ENCODE data around the gene CAPN7. TPM values are rescaled to one million over a fixed set of nuclear protein-coding genes. Genes with fewer than 3 reads are reported as not detected.
"Not testable (repeated sequence)": the region's sequence is repeated elsewhere in the genome, so short reads cannot be mapped to it uniquely, and the experiment has no call there.

CAPN7 gene
- total RNA-seq, 1 donor, result 47.3 TPM

- no peak for DNase-seq (ENCODE audit: low read depth)
- H3K4me3 ChIP-seq (ENCODE audit: low read depth, low read length), result no peak overlapping the region
- TF ChIP-seq, protein P1, sequence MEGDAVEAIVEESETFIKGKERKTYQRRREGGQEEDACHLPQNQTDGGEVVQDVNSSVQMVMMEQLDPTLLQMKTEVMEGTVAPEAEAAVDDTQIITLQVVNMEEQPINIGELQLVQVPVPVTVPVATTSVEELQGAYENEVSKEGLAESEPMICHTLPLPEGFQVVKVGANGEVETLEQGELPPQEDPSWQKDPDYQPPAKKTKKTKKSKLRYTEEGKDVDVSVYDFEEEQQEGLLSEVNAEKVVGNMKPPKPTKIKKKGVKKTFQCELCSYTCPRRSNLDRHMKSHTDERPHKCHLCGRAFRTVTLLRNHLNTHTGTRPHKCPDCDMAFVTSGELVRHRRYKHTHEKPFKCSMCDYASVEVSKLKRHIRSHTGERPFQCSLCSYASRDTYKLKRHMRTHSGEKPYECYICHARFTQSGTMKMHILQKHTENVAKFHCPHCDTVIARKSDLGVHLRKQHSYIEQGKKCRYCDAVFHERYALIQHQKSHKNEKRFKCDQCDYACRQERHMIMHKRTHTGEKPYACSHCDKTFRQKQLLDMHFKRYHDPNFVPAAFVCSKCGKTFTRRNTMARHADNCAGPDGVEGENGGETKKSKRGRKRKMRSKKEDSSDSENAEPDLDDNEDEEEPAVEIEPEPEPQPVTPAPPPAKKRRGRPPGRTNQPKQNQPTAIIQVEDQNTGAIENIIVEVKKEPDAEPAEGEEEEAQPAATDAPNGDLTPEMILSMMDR (IDR thresholded peaks at IDR 0.05; ENCODE audit: insufficient read depth, low read length), result no peak
These were observed 24.5 kb upstream of the CAPN7 start for GRCh38 chr3:15181511-15181910.

DNA sequence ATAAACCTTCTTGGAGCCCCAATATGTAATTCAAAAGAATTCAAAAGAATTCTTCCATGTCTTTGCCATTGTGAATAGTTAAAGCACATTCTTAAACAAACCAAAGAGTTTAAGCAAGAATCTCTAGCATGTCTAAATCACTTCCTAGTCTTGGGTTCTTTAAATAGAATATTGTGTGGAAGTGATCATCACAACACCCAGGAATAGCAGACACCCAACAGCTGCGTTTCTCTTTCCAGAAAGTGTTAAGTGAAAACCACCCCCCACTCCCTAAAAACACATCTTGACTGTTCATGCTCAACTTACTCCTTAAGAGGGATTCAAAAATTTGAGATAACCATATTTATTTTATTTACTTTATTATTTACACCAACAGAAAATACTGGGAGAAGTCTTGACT lies 24.1 kb upstream of the CAPN7 start:
- TF ChIP-seq, protein P1 (IDR thresholded peaks at IDR 0.05; ENCODE audit: insufficient read depth, low read length), result no peak
- DNase-seq (ENCODE audit: low read depth), result no peak
- H3K4me3 ChIP-seq (ENCODE audit: low read depth, low read length), result no peak overlapping the region

DNA sequence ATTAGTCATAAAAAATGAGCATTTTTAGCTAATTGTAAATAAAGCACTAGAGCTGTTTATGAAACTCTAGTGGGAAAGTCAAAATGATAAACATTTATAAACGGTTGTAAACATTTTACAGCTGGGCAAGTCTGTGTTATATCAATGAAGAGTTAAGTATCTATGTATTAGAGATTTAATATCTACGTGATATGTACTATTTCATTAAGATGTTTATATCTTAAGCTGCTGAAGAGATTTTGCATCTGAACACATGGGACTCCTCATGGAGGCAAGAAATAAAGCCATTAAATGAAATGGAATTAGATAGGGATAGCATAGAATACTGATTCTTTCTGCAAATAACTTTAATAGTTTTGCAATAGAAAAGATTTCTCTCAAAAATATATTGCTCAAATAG lies 23.0 kb upstream of the CAPN7 start:
- DNase-seq (ENCODE audit: low read depth), result no peak
- TF ChIP-seq, protein P1 (IDR thresholded peaks at IDR 0.05; ENCODE audit: insufficient read depth, low read length), result no peak
- H3K4me3 ChIP-seq (ENCODE audit: low read depth, low read length), result no peak overlapping the region

DNA sequence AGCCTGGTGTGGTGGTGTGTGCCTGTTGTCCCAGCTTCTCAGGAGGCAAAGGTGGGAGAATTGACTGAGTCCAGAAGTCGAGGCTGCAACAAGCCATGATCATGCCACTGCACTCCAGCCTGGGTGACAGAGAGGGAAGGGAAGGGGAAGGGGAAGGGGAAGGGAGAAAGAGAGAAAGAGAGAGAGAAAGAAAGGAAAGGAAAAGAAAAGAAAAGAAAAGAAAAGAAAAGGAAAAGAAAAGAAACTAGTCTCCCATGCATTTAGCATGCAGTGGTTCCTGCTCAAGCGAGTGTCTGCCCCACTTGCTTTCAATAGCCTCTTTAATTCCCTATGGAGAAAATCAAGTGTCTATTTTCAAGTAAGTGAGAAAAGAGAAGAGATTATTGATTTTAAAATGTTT lies 20.6 kb upstream of the CAPN7 start:
- TF ChIP-seq, protein P1 (IDR thresholded peaks at IDR 0.05; ENCODE audit: insufficient read depth, low read length), result no peak
- DNase-seq (ENCODE audit: low read depth), result no peak
- H3K4me3 ChIP-seq (ENCODE audit: low read depth, low read length), result no peak overlapping the region

- TF ChIP-seq, protein P1 (IDR thresholded peaks at IDR 0.05; ENCODE audit: insufficient read depth, low read length), result no peak
- no peak for DNase-seq (ENCODE audit: low read depth)
- no peak overlapping the region for H3K4me3 ChIP-seq (ENCODE audit: low read depth, low read length)
These were observed 20.0 kb upstream of the CAPN7 start for GRCh38 chr3:15186101-15186476.

DNA sequence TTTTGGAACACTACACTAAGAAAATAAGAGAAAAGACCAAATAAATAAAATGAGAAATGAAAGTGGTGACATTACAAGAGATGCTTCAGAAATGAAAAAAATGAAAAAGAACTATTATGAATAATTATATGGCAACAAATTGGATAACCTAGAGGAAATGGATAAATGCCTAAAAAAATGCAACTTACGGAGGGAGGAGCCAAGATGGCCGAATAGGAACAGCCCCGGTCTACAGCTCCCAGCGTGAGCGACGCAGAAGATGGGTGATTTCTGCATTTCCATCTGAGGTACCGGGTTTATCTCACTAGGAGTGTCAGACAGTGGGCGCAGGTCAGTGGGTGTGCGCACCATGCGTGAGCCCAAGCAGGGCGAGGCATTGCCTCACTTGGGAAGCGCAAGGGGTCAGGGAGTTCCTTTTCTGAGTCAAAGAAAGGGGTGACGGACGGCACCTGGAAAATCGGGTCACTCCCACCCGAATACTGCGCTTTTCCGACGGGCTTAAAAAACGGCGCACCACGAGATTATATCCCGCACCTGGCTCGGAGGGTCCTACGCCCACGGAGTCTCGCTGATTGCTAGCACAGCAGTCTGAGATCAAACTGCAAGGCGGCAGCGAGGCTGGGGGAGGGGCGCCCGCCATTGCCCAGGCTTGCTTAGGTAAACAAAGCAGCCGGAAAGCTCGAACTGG lies 19.4 kb upstream of the CAPN7 start:
- not testable (repeated sequence) for DNase-seq (ENCODE audit: low read depth)

DNA sequence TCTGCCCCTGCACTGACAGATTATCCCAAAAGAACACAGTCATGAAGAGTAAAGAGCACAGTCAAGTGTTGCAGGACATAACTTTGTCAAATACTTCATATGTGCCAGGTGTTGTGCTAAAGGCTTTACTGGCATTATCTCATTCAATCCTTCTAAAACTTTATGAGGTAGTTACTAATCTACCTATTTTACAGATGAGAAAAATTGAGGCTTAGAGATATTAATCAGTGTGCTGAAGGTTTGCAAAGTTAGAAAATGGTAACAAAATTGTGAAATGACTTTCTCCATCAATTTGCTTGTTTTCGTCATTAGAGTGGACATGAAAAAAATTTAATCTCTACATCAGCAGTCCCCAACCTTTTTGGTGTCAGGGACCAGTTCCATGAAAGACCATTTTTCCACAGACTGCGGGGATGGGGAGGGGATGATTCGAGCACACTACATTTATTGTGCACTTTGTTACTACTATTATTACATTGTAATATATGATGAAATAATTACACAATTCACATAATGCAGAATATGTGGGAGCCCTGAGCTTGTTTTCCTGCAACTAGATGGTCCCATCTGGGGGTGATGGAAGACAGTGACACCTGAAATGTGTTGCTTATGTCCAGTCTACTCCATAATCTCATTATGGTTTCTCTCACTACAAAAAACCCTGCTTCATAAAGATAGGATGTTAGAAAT lies 8.6 kb upstream of the CAPN7 start:
- DNase-seq (ENCODE audit: low read depth), result no peak
- no peak overlapping the region for H3K4me3 ChIP-seq (ENCODE audit: low read depth, low read length)
- TF ChIP-seq, protein P1 (IDR thresholded peaks at IDR 0.05; ENCODE audit: insufficient read depth, low read length), result no peak

More for the DNA sequence above, 19.4 kb upstream of the CAPN7 start:
- H3K4me3 ChIP-seq (ENCODE audit: low read depth, low read length), result not testable (repeated sequence)
